Immature natural killer cell (primary cell): ENCODE measurements around the gene ZNF827. TPM values are rescaled to one million over a fixed set of nuclear protein-coding genes. Genes with fewer than 3 reads are reported as not detected.

Experiments
- DNase-seq, 3 donors: peaks; one replicate each; pipeline ENCODE4 v3.0.0; 2022; ENCODE audit warnings: mixed read lengths in 1 of 3
- H3K27ac Mint-ChIP-seq, 6 donors: one replicate each; pipeline ENCODE4 v1.8.0; 2020; ENCODE audit warnings: mixed read lengths in 6 of 6, mild to moderate bottlenecking in 5 of 6, inconsistent platforms in 4 of 6, moderate library complexity in 3 of 6
- H3K27me3 Mint-ChIP-seq, 3 donors: one replicate each; pipeline ENCODE4 v1.8.0; 2020 to 2021; ENCODE audit warnings: low read depth in 3 of 3, mild to moderate bottlenecking in 3 of 3, mixed read lengths in 3 of 3, moderate library complexity in 3 of 3, inconsistent platforms in 1 of 3
- H3K36me3 Mint-ChIP-seq, 3 donors: one replicate each; pipeline ENCODE4 v1.8.0; 2020; ENCODE audit warnings: mixed read lengths in 3 of 3, inconsistent platforms in 2 of 3, mild to moderate bottlenecking in 2 of 3
- H3K4me1 Mint-ChIP-seq, 2 donors: one replicate each; pipeline ENCODE4 v1.8.0; 2020; ENCODE audit warnings: inconsistent platforms in 2 of 2, mild to moderate bottlenecking in 2 of 2, mixed read lengths in 2 of 2, moderate library complexity in 1 of 2
- H3K4me3 Mint-ChIP-seq, 5 donors: one replicate each; pipeline ENCODE4 v1.8.0; 2020; ENCODE audit warnings: mild to moderate bottlenecking in 5 of 5, mixed read lengths in 5 of 5, inconsistent platforms in 3 of 5, moderate library complexity in 3 of 5
- H3K9me3 Mint-ChIP-seq, 6 donors: one replicate each; pipeline ENCODE4 v1.8.0; 2020; ENCODE audit warnings: mild to moderate bottlenecking in 6 of 6, mixed read lengths in 6 of 6, inconsistent platforms in 4 of 6, moderate library complexity in 3 of 6
- polyA plus RNA-seq, 3 donors: library from polyadenylated mRNA; unstranded; fragments of 300-500 nt; fragmentation: Illumina TruSeq; gene quantifications; one replicate each; pipeline ENCODE4 v1.2.3, GENCODE V29; 2021

ZNF827 gene
- polyA plus RNA-seq, 3 donors from 2014 or later, result 1.5 to 4.6 (median 1.7) TPM

GRCh38 chr4:145743641-145744040 is 195.0 kb downstream of the ZNF827 start:
- Mint-ChIP-seq H3K4me1 (no peaks in the 10 kb centered on the region), H3K27ac (no peak overlapping the region), H3K36me3 (no peaks in the 10 kb centered on the region), H3K4me3 (no peak overlapping the region), H3K27me3 (peaks cover 5 to 11% (median 8%) of the 10 kb centered on the region in 3 donors), H3K9me3 (no peaks in the 10 kb centered on the region)
- no peak for DNase-seq

GRCh38 chr4:145740806-145741205 is 197.8 kb downstream of the ZNF827 start:
- Mint-ChIP-seq H3K27me3 (peaks cover 3 to 11% (median 7%) of the 10 kb centered on the region in 3 donors), H3K4me3 (no peak overlapping the region), H3K36me3 (no peaks in the 10 kb centered on the region), H3K9me3 (no peaks in the 10 kb centered on the region), H3K4me1 (no peaks in the 10 kb centered on the region), H3K27ac (no peak overlapping the region)
- DNase-seq, result no peak

- Mint-ChIP-seq H3K4me1 (no peaks in the 10 kb centered on the region), H3K27me3 (peaks cover 0 to 7% (median 7%) of the 10 kb centered on the region in 3 donors), H3K27ac (no peak overlapping the region), H3K36me3 (no peaks in the 10 kb centered on the region), H3K4me3 (no peak overlapping the region), H3K9me3 (no peaks in the 10 kb centered on the region)
- no peak for DNase-seq
Measured at GRCh38 chr4:145739845-145740244, 198.8 kb downstream of the ZNF827 start.

GRCh38 chr4:145736241-145736831 is 202.3 kb downstream of the ZNF827 start:
- Mint-ChIP-seq H3K27ac (no peak overlapping the region), H3K27me3 (peaks cover 0 to 5% (median 2%) of the 10 kb centered on the region in 3 donors), H3K9me3 (no peaks in the 10 kb centered on the region), H3K4me1 (peaks cover 5 to 14% of the 10 kb centered on the region in 2 donors), H3K36me3 (no peaks in the 10 kb centered on the region), H3K4me3 (no peak overlapping the region)
- no peak for DNase-seq

GRCh38 chr4:145735827-145736226 is 202.8 kb downstream of the ZNF827 start:
- Mint-ChIP-seq H3K27ac (no peak overlapping the region), H3K4me3 (no peak overlapping the region), H3K4me1 (peaks cover 5 to 14% of the 10 kb centered on the region in 2 donors), H3K9me3 (no peaks in the 10 kb centered on the region), H3K27me3 (peaks cover 0 to 7% (median 2%) of the 10 kb centered on the region in 3 donors), H3K36me3 (no peaks in the 10 kb centered on the region)
- no peak for DNase-seq

GRCh38 chr4:145735347-145735675 is 203.3 kb downstream of the ZNF827 start:
- no peak overlapping the region for H3K27ac Mint-ChIP-seq
- H3K4me3 Mint-ChIP-seq, result no peak overlapping the region
- no peaks in the 10 kb centered on the region for H3K9me3 Mint-ChIP-seq

GRCh38 chr4:145734576-145735346 is 203.9 kb downstream of the ZNF827 start:
- Mint-ChIP-seq H3K36me3 (no peaks in the 10 kb centered on the region), H3K27ac (no peak overlapping the region), H3K9me3 (no peaks in the 10 kb centered on the region), H3K27me3 (peaks cover 2 to 6% (median 2%) of the 10 kb centered on the region in 3 donors), H3K4me3 (peak overlapping the region in 2 of 5 donors; percentile 43 to 50), H3K4me1 (peaks cover 5 to 14% of the 10 kb centered on the region in 2 donors)
- no peak for DNase-seq

More at GRCh38 chr4:145735347-145735675, 203.3 kb downstream of the ZNF827 start:
- H3K27me3 Mint-ChIP-seq, result peaks cover 0 to 6% (median 2%) of the 10 kb centered on the region in 3 donors
- H3K4me1 Mint-ChIP-seq, result peaks cover 5 to 14% of the 10 kb centered on the region in 2 donors
- no peak for DNase-seq
- no peaks in the 10 kb centered on the region for H3K36me3 Mint-ChIP-seq

- Mint-ChIP-seq H3K27me3 (peaks cover 2 to 6% (median 5%) of the 10 kb centered on the region in 3 donors), H3K4me1 (peaks cover 5 to 14% of the 10 kb centered on the region in 2 donors), H3K36me3 (no peaks in the 10 kb centered on the region), H3K4me3 (peak overlapping the region; percentile 74 to 84 (median 81)), H3K9me3 (no peaks in the 10 kb centered on the region), H3K27ac (no peak overlapping the region)
- no peak for DNase-seq
Measured at GRCh38 chr4:145734031-145734430, 204.6 kb downstream of the ZNF827 start.

- peaks cover 2 to 6% (median 3%) of the 10 kb centered on the region in 3 donors for H3K27me3 Mint-ChIP-seq
- peak overlapping the region; percentile 80 to 84 (median 81) for H3K4me3 Mint-ChIP-seq
- no peaks in the 10 kb centered on the region for H3K36me3 Mint-ChIP-seq
- H3K27ac Mint-ChIP-seq, result peak overlapping the region in 3 of 6 donors; percentile 12 to 43 (median 30)
- peaks cover 5 to 14% of the 10 kb centered on the region in 2 donors for H3K4me1 Mint-ChIP-seq
- no peaks in the 10 kb centered on the region for H3K9me3 Mint-ChIP-seq
- peak; percentile 74 to 83 (median 76) for DNase-seq
Measured at GRCh38 chr4:145732895-145733880, 205.4 kb downstream of the ZNF827 start.

GRCh38 chr4:145732001-145732815 is 206.4 kb downstream of the ZNF827 start:
- H3K4me1 Mint-ChIP-seq, result peaks cover 5 to 14% of the 10 kb centered on the region in 2 donors
- no peaks in the 10 kb centered on the region for H3K9me3 Mint-ChIP-seq
- H3K36me3 Mint-ChIP-seq, result no peaks in the 10 kb centered on the region
- H3K27me3 Mint-ChIP-seq, result peaks cover 2 to 6% (median 3%) of the 10 kb centered on the region in 3 donors
- peak overlapping the region; percentile 80 to 84 (median 81) for H3K4me3 Mint-ChIP-seq
- no peak for DNase-seq
- no peak overlapping the region for H3K27ac Mint-ChIP-seq

GRCh38 chr4:145731028-145731427 is 207.6 kb downstream of the ZNF827 start:
- H3K36me3 Mint-ChIP-seq, result no peaks in the 10 kb centered on the region
- peaks cover 5 to 14% of the 10 kb centered on the region in 2 donors for H3K4me1 Mint-ChIP-seq
- no peaks in the 10 kb centered on the region for H3K9me3 Mint-ChIP-seq
- H3K4me3 Mint-ChIP-seq, result peak overlapping the region in 4 of 5 donors; percentile 21 to 57 (median 38)
- peaks cover 2 to 6% (median 3%) of the 10 kb centered on the region in 3 donors for H3K27me3 Mint-ChIP-seq
- H3K27ac Mint-ChIP-seq, result no peak overlapping the region
- no peak for DNase-seq

- DNase-seq, result no peak
- no peak overlapping the region for H3K27ac Mint-ChIP-seq
- no peaks in the 10 kb centered on the region for H3K9me3 Mint-ChIP-seq
- peaks cover 5 to 14% of the 10 kb centered on the region in 2 donors for H3K4me1 Mint-ChIP-seq
- no peaks in the 10 kb centered on the region for H3K36me3 Mint-ChIP-seq
- no peak overlapping the region for H3K4me3 Mint-ChIP-seq
- H3K27me3 Mint-ChIP-seq, result peaks cover 2 to 6% (median 3%) of the 10 kb centered on the region in 3 donors
Measured at GRCh38 chr4:145730026-145730425, 208.6 kb downstream of the ZNF827 start.

GRCh38 chr4:145723336-145723735 is 215.3 kb downstream of the ZNF827 start:
- H3K36me3 Mint-ChIP-seq, result no peaks in the 10 kb centered on the region
- H3K4me3 Mint-ChIP-seq, result no peak overlapping the region
- peaks cover 4 to 8% of the 10 kb centered on the region in 2 donors for H3K4me1 Mint-ChIP-seq
- no peak for DNase-seq
- peaks cover 1 to 4% (median 2%) of the 10 kb centered on the region in 3 donors for H3K27me3 Mint-ChIP-seq
- peaks cover 0 to 2% (median 0%) of the 10 kb centered on the region in 6 donors for H3K9me3 Mint-ChIP-seq
- no peak overlapping the region for H3K27ac Mint-ChIP-seq
